ENCODE data around the gene CRPPA. TPM values are rescaled to one million over a fixed set of nuclear protein-coding genes. Genes with fewer than 3 reads are reported as not detected.

Gene CRPPA
- total and polyA plus RNA-seq, 2 of the 13 experiments (the other 11 are each of a cell fraction or from before 2014, with no cell fraction given): 0.16 to 1.3 TPM

GRCh38 chr7:16397501-16398145 lies 23.7 kb downstream of the CRPPA start (continued):
- TF ChIP-seq ZNF414 (CRISPR knock-in tag; IDR thresholded peaks at IDR 0.05) (no peak), ZNF766 (CRISPR knock-in tag; IDR thresholded peaks at IDR 0.05; ENCODE audit: borderline replicate concordance) (no peak), CC2D1A (CRISPR knock-in tag; IDR thresholded peaks at IDR 0.05) (no peak), RAD51 (IDR thresholded peaks at IDR 0.05; ENCODE audit: borderline replicate concordance) (peak; percentile 67; the same call in 1 of the 2 replicates), ZNF841 (CRISPR knock-in tag; IDR thresholded peaks at IDR 0.05; ENCODE audit: borderline replicate concordance) (no peak), SMAD3 (CRISPR knock-in tag; IDR thresholded peaks at IDR 0.05) (no peak), MNT (IDR thresholded peaks at IDR 0.05) (peak; percentile 96), SRSF4 (IDR thresholded peaks at IDR 0.05; ENCODE audit: low read depth, low read length, poor library complexity, severe bottlenecking) (no peak), SMAD9 (CRISPR knock-in tag; IDR thresholded peaks at IDR 0.05) (no peak), UBTF (CRISPR knock-in tag; IDR thresholded peaks at IDR 0.05) (no peak), HNF4A (CRISPR knock-in tag; IDR thresholded peaks at IDR 0.05) (no peak), SIN3B (IDR thresholded peaks at IDR 0.05; ENCODE audit: low read length) (no peak), RXRB (CRISPR knock-in tag; IDR thresholded peaks at IDR 0.05; ENCODE audit: borderline replicate concordance) (no peak), ATRX (CRISPR knock-in tag; IDR thresholded peaks at IDR 0.05; ENCODE audit: borderline replicate concordance) (no peak), ZNF674 (CRISPR knock-in tag; IDR thresholded peaks at IDR 0.05; ENCODE audit: low read depth) (no peak), HOXA7 (CRISPR knock-in tag; IDR thresholded peaks at IDR 0.05) (0 out of 2 replicates have a peak, but pooled peaks have one; percentile 13), ZNF800 (CRISPR knock-in tag; IDR thresholded peaks at IDR 0.05) (no peak), ZNF281 (CRISPR knock-in tag; IDR thresholded peaks at IDR 0.05; ENCODE audit: borderline replicate concordance) (no peak), MEIS1 (CRISPR knock-in tag; IDR thresholded peaks at IDR 0.05; ENCODE audit: borderline replicate concordance) (no peak)
